ENCODE results near the gene LPP. TPM values are rescaled to one million over a fixed set of nuclear protein-coding genes. Genes with fewer than 3 reads are reported as not detected.
"Not testable (repeated sequence)": the region's sequence is repeated elsewhere in the genome, so short reads cannot be mapped to it uniquely, and the experiment has no call there.

The LPP gene
- total RNA-seq, 1 donor from 2014 or later, result 14.2 TPM

DNA sequence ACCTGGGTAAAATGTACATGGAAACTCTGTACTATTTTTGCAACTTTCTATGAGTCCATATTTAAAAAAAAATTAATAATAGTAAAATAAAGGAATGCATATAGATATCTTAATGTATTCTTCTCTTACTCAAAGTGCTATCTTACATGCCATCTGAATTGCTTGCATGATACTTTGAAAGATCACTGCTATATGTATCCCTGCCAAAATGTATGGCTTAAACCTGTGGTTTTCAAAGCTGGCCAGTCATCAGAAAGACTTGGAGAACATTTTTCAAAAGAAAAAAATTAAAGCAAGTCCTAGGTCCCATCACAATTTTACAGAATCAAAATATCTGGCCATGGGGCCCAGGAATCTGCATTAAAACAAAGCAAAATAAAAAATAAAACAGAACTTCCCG lies 262.1 kb downstream of the LPP start:
- Histone ChIP-seq H3K27me3 (ENCODE audit: control insufficient read depth, insufficient read depth, low read length) (no peaks in the 10 kb centered on the region), H3K36me3 (ENCODE audit: control insufficient read depth, insufficient read depth, low read length) (no peaks in the 10 kb centered on the region), H3K4me3 (ENCODE audit: low read depth, low read length) (no peak overlapping the region)
- TF ChIP-seq CTCF (IDR thresholded peaks at IDR 0.05; ENCODE audit: insufficient read depth, low read length, severe bottlenecking), result no peak
- DNase-seq (ENCODE audit: low read depth) (no peak), FAIRE-seq (no peak)

- FAIRE-seq, result no peak
Measured at GRCh38 chr3:188417271-188417696, 263.3 kb downstream of the LPP start.

DNA sequence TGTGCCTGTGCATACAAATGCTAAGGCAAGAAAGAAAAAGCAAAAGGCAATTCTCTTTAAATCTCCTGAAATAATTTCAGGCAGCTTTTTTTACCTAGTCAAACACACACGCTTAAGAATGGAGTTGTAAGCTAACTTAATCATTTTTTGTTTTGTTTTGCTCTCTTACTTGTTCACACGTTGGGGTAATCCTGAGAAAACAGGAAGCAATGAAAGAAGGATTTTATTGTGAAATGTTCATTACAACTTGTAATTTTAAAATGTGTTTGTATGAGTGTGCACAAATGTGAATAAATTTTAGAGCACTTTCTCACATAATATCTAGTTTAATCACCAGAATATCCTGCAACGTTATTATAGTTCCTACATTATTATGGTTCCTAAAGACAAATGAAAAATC lies 263.8 kb downstream of the LPP start:
- FAIRE-seq (no peak), DNase-seq (ENCODE audit: low read depth) (no peak)
- H3K27me3 ChIP-seq (ENCODE audit: control insufficient read depth, insufficient read depth, low read length), result no peaks in the 10 kb centered on the region
- no peak overlapping the region for H3K4me3 ChIP-seq (ENCODE audit: low read depth, low read length)
- H3K36me3 ChIP-seq (ENCODE audit: control insufficient read depth, insufficient read depth, low read length), result no peaks in the 10 kb centered on the region
- TF ChIP-seq CTCF (IDR thresholded peaks at IDR 0.05; ENCODE audit: insufficient read depth, low read length, severe bottlenecking), result no peak

More at GRCh38 chr3:188417271-188417696, 263.3 kb downstream of the LPP start:
- no peak for TF ChIP-seq CTCF (IDR thresholded peaks at IDR 0.05; ENCODE audit: insufficient read depth, low read length, severe bottlenecking)
- no peak for DNase-seq (ENCODE audit: low read depth)
- no peak overlapping the region for H3K4me3 ChIP-seq (ENCODE audit: low read depth, low read length)
- H3K36me3 ChIP-seq (ENCODE audit: control insufficient read depth, insufficient read depth, low read length), result no peaks in the 10 kb centered on the region
- no peaks in the 10 kb centered on the region for H3K27me3 ChIP-seq (ENCODE audit: control insufficient read depth, insufficient read depth, low read length)

- Histone ChIP-seq H3K36me3 (ENCODE audit: control insufficient read depth, insufficient read depth, low read length) (no peaks in the 10 kb centered on the region), H3K4me3 (ENCODE audit: low read depth, low read length) (no peak overlapping the region), H3K27me3 (ENCODE audit: control insufficient read depth, insufficient read depth, low read length) (no peaks in the 10 kb centered on the region)
- FAIRE-seq, result no peak
- peak; percentile 45 for DNase-seq (ENCODE audit: low read depth)
- no peak for TF ChIP-seq CTCF (IDR thresholded peaks at IDR 0.05; ENCODE audit: insufficient read depth, low read length, severe bottlenecking)
Measured at GRCh38 chr3:188421151-188421821, 267.3 kb downstream of the LPP start.

GRCh38 chr3:188421836-188422540 lies 268.0 kb downstream of the LPP start:
- no peak overlapping the region for H3K4me3 ChIP-seq (ENCODE audit: low read depth, low read length)
- FAIRE-seq, result no peak
- no peak for DNase-seq (ENCODE audit: low read depth)
- no peaks in the 10 kb centered on the region for H3K27me3 ChIP-seq (ENCODE audit: control insufficient read depth, insufficient read depth, low read length)
- H3K36me3 ChIP-seq (ENCODE audit: control insufficient read depth, insufficient read depth, low read length), result no peaks in the 10 kb centered on the region
- no peak for TF ChIP-seq CTCF (IDR thresholded peaks at IDR 0.05; ENCODE audit: insufficient read depth, low read length, severe bottlenecking)

GRCh38 chr3:188427981-188428380 lies 274.0 kb downstream of the LPP start:
- not testable (repeated sequence) for H3K27me3 ChIP-seq (ENCODE audit: control insufficient read depth, insufficient read depth, low read length); H3K36me3 ChIP-seq (ENCODE audit: control insufficient read depth, insufficient read depth, low read length); FAIRE-seq; DNase-seq (ENCODE audit: low read depth); H3K4me3 ChIP-seq (ENCODE audit: low read depth, low read length)
